Measurements from ENCODE around the gene IGF1.

IGF1 gene

GRCh38 chr12:102376781-102377180 is 103.6 kb downstream of the IGF1 start:
- H3K27ac ChIP-seq: no peak overlapping the region
- no peak for TF ChIP-seq CTCF (conservative IDR thresholded peaks at IDR 0.05)

- no peak overlapping the region for H3K27ac ChIP-seq
Measured at GRCh38 chr12:102376181-102376747, 104.1 kb downstream of the IGF1 start.

GRCh38 chr12:102374190-102374589 is 106.2 kb downstream of the IGF1 start:
- TF ChIP-seq CTCF (conservative IDR thresholded peaks at IDR 0.05): no peak
- H3K27ac ChIP-seq: no peak overlapping the region

More at GRCh38 chr12:102376181-102376747, 104.1 kb downstream of the IGF1 start:
- TF ChIP-seq CTCF (conservative IDR thresholded peaks at IDR 0.05): no peak

GRCh38 chr12:102372087-102372486 is 108.3 kb downstream of the IGF1 start:
- no peak for TF ChIP-seq CTCF (conservative IDR thresholded peaks at IDR 0.05)

GRCh38 chr12:102371165-102371564 is 109.2 kb downstream of the IGF1 start:
- TF ChIP-seq CTCF (conservative IDR thresholded peaks at IDR 0.05): no peak
- no peak overlapping the region for H3K27ac ChIP-seq

More at GRCh38 chr12:102372087-102372486, 108.3 kb downstream of the IGF1 start:
- no peak overlapping the region for H3K27ac ChIP-seq

GRCh38 chr12:102369876-102370275 is 110.5 kb downstream of the IGF1 start:
- H3K27ac ChIP-seq: no peak overlapping the region
- TF ChIP-seq CTCF (conservative IDR thresholded peaks at IDR 0.05): no peak

- TF ChIP-seq CTCF (conservative IDR thresholded peaks at IDR 0.05): no peak
- H3K27ac ChIP-seq: no peak overlapping the region
Measured at GRCh38 chr12:102365365-102365764, 115.0 kb downstream of the IGF1 start.
